OCI-LY3 (cell line): ENCODE results near the gene NLGN2.
A peak's percentile ranks its signal among the peaks of the same experiment; 100 is the strongest.

Experiments
- H2AFZ ChIP-seq: fragments of 200-600, 300-600 bp; shearing (Covaris generic); 2 replicates; pipeline ENCODE4 v1.6.0; 2014; ENCODE audit warnings: antibody characterized with exemption, low read depth, low read length
- H3K27ac ChIP-seq: fragments of 200-600, 300-600 bp; sonication (generic); 2 replicates; pipeline ENCODE4 v1.5.1; 2014; ENCODE audit warnings: mild to moderate bottlenecking, low read length, moderate library complexity, mixed read lengths
- H3K27me3 ChIP-seq: fragments of 200-600, 300-600 bp; sonication (generic); 2 replicates; pipeline ENCODE4 v1.6.1; 2014; ENCODE audit warnings: low read depth, low read length, mixed read lengths
- H3K36me3 ChIP-seq: fragments of 200-600, 300-600 bp; sonication (generic); replicated peaks from 2 replicates; pipeline ENCODE3; 2014; ENCODE audit warnings: low read depth, low read length, mixed read lengths
- H3K4me1 ChIP-seq: fragments of 300-600, 200-600 bp; sonication (generic); 2 replicates; pipeline ENCODE4 v1.6.1; 2014; ENCODE audit warnings: low read length, mixed read lengths
- H3K4me2 ChIP-seq: fragments of 200-600, 300-600 bp; sonication (generic); 2 replicates; pipeline ENCODE4 v1.6.1; 2014; ENCODE audit warnings: low read length, mixed read lengths
- H3K4me3 ChIP-seq: fragments of 300-600, 200-600 bp; sonication (generic); 2 replicates; pipeline ENCODE4 v1.5.1; 2014; ENCODE audit warnings: antibody characterized with exemption, mild to moderate bottlenecking, low read length, moderate library complexity
- H3K79me2 ChIP-seq: fragments of 300-600, 200-600 bp; shearing (Covaris generic); 2 replicates; pipeline ENCODE4 v1.6.1; 2014; ENCODE audit warnings: mild to moderate bottlenecking, low read length, mixed read lengths
- H3K9ac ChIP-seq: fragments of 300-600, 200-600 bp; shearing (Covaris generic); 2 replicates; pipeline ENCODE4 v1.6.0; 2014; ENCODE audit warnings: mild to moderate bottlenecking, low read length, moderate library complexity
- H3K9me3 ChIP-seq: fragments of 200-600, 300-600 bp; shearing (Covaris generic); 2 replicates; pipeline ENCODE4 v1.6.1; 2014; ENCODE audit warnings: low read length, mixed read lengths; ENCODE audit not compliant: insufficient read depth
- H4K20me1 ChIP-seq: fragments of 200-600, 300-600 bp; sonication (generic); 2 replicates; pipeline ENCODE4 v1.6.1; 2016; ENCODE audit warnings: low read length, mixed read lengths; ENCODE audit not compliant: insufficient read depth
- CTCF ChIP-seq: fragments of 200-600, 300-600 bp; sonication (generic); IDR thresholded peaks from 2 replicates; pipeline ENCODE4 v1.5.1; 2014; ENCODE audit warnings: antibody characterized with exemption, low read length, low read depth
- EZH2phosphoT487 ChIP-seq: fragments of 200-600 bp; shearing (Covaris generic); IDR thresholded peaks from 2 replicates; pipeline ENCODE4 v1.6.1; 2018; ENCODE audit warnings: antibody characterized with exemption, mixed run types, low read depth

NLGN2 gene

GRCh38 chr17:7398612-7399011, 9.0 kb upstream of the NLGN2 start:
- Histone ChIP-seq H3K27me3 (no peaks in the 10 kb centered on the region), H3K9me3 (no peaks in the 10 kb centered on the region), H4K20me1 (no peaks in the 10 kb centered on the region), H3K4me1 (peaks cover 8% of the 10 kb centered on the region), H3K36me3 (no peaks in the 10 kb centered on the region), H3K27ac (no peak overlapping the region), H3K4me3 (no peak overlapping the region), H3K9ac (no peak overlapping the region), H3K79me2 (no peaks in the 10 kb centered on the region), H2AFZ (no peak overlapping the region), H3K4me2 (no peak overlapping the region)
- TF ChIP-seq CTCF (no peak), EZH2phosphoT487 (no peak)

GRCh38 chr17:7403043-7403726, 4.5 kb upstream of the NLGN2 start:
- H3K27ac ChIP-seq, result no peak overlapping the region
- H4K20me1 ChIP-seq, result no peaks in the 10 kb centered on the region
- H2AFZ ChIP-seq, result no peak overlapping the region
- H3K4me2 ChIP-seq, result peak overlapping the region; percentile 73
- no peaks in the 10 kb centered on the region for H3K9me3 ChIP-seq
- TF ChIP-seq EZH2phosphoT487, result no peak
- no peak for TF ChIP-seq CTCF
- H3K9ac ChIP-seq, result peak overlapping the region; percentile 60
- peaks cover 10% of the 10 kb centered on the region for H3K4me1 ChIP-seq
- H3K27me3 ChIP-seq, result peaks cover 5% of the 10 kb centered on the region; the same call in 1 of the 2 replicates
- H3K4me3 ChIP-seq, result peak overlapping the region; percentile 83
- no peaks in the 10 kb centered on the region for H3K36me3 ChIP-seq
- H3K79me2 ChIP-seq, result no peaks in the 10 kb centered on the region

- H3K36me3 ChIP-seq, result no peaks in the 10 kb centered on the region
- H3K79me2 ChIP-seq, result no peaks in the 10 kb centered on the region
- peak overlapping the region; percentile 73 for H3K4me2 ChIP-seq
- H4K20me1 ChIP-seq, result no peaks in the 10 kb centered on the region
- TF ChIP-seq CTCF, result no peak
- TF ChIP-seq EZH2phosphoT487, result no peak
- H3K4me1 ChIP-seq, result peaks cover 10% of the 10 kb centered on the region
- H3K9me3 ChIP-seq, result no peaks in the 10 kb centered on the region
- H3K27me3 ChIP-seq, result peaks cover 5% of the 10 kb centered on the region; the same call in 1 of the 2 replicates
- no peak overlapping the region for H2AFZ ChIP-seq
- no peak overlapping the region for H3K27ac ChIP-seq
- H3K9ac ChIP-seq, result peak overlapping the region; percentile 60
- H3K4me3 ChIP-seq, result peak overlapping the region; percentile 83
Measured at GRCh38 chr17:7403727-7403976, 4.0 kb upstream of the NLGN2 start.

- Histone ChIP-seq H3K79me2 (no peaks in the 10 kb centered on the region), H3K27ac (peak within 1 kb of the TSS; percentile 63), H3K9me3 (no peaks in the 10 kb centered on the region), H3K9ac (peak within 1 kb of the TSS; percentile 68), H4K20me1 (no peaks in the 10 kb centered on the region), H3K36me3 (no peaks in the 10 kb centered on the region), H3K27me3 (peaks cover 5% of the 10 kb centered on the region; the same call in 1 of the 2 replicates), H3K4me2 (peak within 1 kb of the TSS; percentile 85), H3K4me3 (peak within 1 kb of the TSS; percentile 83), H3K4me1 (peaks cover 10% of the 10 kb centered on the region), H2AFZ (peak within 1 kb of the TSS; percentile 69; the same call in 1 of the 2 replicates)
- no peak for TF ChIP-seq CTCF
- TF ChIP-seq EZH2phosphoT487, result no peak
Measured at GRCh38 chr17:7403977-7404736, 3.5 kb upstream of the NLGN2 start, which contains the start of gene TMEM256. Gene TMEM256, minus strand, starts transcription at chr17:7404097. Its CDS starts 13 bp downstream, at chr17:7404084.
